ENCODE data around the gene ST6GAL1. TPM values are rescaled to one million over a fixed set of nuclear protein-coding genes. Genes with fewer than 3 reads are reported as not detected.
"Not testable (repeated sequence)": the region's sequence is repeated elsewhere in the genome, so short reads cannot be mapped to it uniquely, and the experiment has no call there.

The ST6GAL1 gene
- 15.8 TPM for polyA plus RNA-seq (ENCODE audit: insufficient read length)

- peak; percentile 73 for DNase-seq
These were observed at the start of gene ST6GAL1 for GRCh38 chr3:186930143-186930640. TSS of gene ST6GAL1 (plus strand) at chr3:186930526. CDS start at chr3:187042704, 112,178 bp downstream.

- DNase-seq, result no peak
These were observed 48.2 kb upstream of the ST6GAL1 start for GRCh38 chr3:186882150-186882524.

GRCh38 chr3:186882881-186883685, 47.2 kb upstream of the ST6GAL1 start:
- no peak for DNase-seq

GRCh38 chr3:186883686-186884058, 46.7 kb upstream of the ST6GAL1 start:
- no peak for DNase-seq

- not testable (repeated sequence) for DNase-seq
These were observed 45.5 kb upstream of the ST6GAL1 start for GRCh38 chr3:186884868-186885267.

GRCh38 chr3:186886202-186886981, 43.9 kb upstream of the ST6GAL1 start:
- DNase-seq, result no peak

GRCh38 chr3:186887507-186887938, 42.8 kb upstream of the ST6GAL1 start:
- DNase-seq, result not testable (repeated sequence)

- DNase-seq, result no peak
These were observed 41.8 kb upstream of the ST6GAL1 start for GRCh38 chr3:186888569-186888968.

GRCh38 chr3:186889698-186890097, 40.6 kb upstream of the ST6GAL1 start:
- not testable (repeated sequence) for DNase-seq

GRCh38 chr3:186890911-186891310, 39.4 kb upstream of the ST6GAL1 start:
- DNase-seq, result no peak

GRCh38 chr3:186893071-186893470, 37.3 kb upstream of the ST6GAL1 start:
- not testable (repeated sequence) for DNase-seq

- DNase-seq, result no peak
These were observed 34.9 kb upstream of the ST6GAL1 start for GRCh38 chr3:186895406-186895805.

GRCh38 chr3:186896006-186896405, 34.3 kb upstream of the ST6GAL1 start:
- no peak for DNase-seq

- no peak for DNase-seq
These were observed 33.5 kb upstream of the ST6GAL1 start for GRCh38 chr3:186896875-186897274.

GRCh38 chr3:186901135-186901734, 29.1 kb upstream of the ST6GAL1 start:
- no peak for DNase-seq

GRCh38 chr3:186902154-186902553, 28.2 kb upstream of the ST6GAL1 start:
- DNase-seq, result no peak

- DNase-seq, result no peak
These were observed 27.6 kb upstream of the ST6GAL1 start for GRCh38 chr3:186902713-186903112.

GRCh38 chr3:186903676-186904075, 26.6 kb upstream of the ST6GAL1 start:
- not testable (repeated sequence) for DNase-seq

- not testable (repeated sequence) for DNase-seq
These were observed 23.3 kb upstream of the ST6GAL1 start for GRCh38 chr3:186907075-186907474.

GRCh38 chr3:186909078-186909853, 21.1 kb upstream of the ST6GAL1 start:
- no peak for DNase-seq

- DNase-seq, result no peak
These were observed 14.2 kb upstream of the ST6GAL1 start for GRCh38 chr3:186915806-186916796.

Measured in hindlimb muscle (tissue), 1 donor.